Astrocyte (in vitro differentiated cells and primary cell): Measurements from ENCODE around the gene GCNT1.

Source experiments
- EZH2 ChIP-seq: IDR thresholded peaks from 2 replicates; pipeline ENCODE4 v1.6.1; 2012; ENCODE audit warnings: mild to moderate bottlenecking, low read length, inconsistent platforms; ENCODE audit not compliant: insufficient read depth
- TF ChIP-seq, protein P1 (sequence below): IDR thresholded peaks from 2 replicates; pipeline ENCODE4 v1.5.1; 2011; ENCODE audit warnings: low read depth, mild to moderate bottlenecking, inconsistent platforms, low read length, moderate library complexity; ENCODE audit not compliant: insufficient read depth

DNA sequence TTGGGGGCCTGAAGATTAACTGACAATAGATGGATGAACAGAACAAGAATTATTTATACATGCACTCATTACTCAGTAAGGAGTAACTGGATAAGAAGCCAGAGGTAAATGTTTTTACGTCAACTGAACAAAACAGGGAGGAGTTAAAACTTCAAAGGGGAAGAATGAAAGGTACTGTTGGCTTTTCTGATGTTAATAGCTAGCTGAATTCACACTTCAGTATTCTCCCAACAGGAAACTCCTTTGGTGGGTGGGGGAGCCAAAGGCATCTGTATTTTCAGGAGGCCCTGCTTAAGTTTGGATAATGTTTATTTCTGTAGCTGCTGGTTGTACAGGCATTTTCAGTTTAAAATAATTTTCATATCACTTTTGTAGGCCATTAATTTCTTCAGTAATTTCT lies 41.6 kb upstream of the GCNT1 start:
- TF ChIP-seq, protein P1, sequence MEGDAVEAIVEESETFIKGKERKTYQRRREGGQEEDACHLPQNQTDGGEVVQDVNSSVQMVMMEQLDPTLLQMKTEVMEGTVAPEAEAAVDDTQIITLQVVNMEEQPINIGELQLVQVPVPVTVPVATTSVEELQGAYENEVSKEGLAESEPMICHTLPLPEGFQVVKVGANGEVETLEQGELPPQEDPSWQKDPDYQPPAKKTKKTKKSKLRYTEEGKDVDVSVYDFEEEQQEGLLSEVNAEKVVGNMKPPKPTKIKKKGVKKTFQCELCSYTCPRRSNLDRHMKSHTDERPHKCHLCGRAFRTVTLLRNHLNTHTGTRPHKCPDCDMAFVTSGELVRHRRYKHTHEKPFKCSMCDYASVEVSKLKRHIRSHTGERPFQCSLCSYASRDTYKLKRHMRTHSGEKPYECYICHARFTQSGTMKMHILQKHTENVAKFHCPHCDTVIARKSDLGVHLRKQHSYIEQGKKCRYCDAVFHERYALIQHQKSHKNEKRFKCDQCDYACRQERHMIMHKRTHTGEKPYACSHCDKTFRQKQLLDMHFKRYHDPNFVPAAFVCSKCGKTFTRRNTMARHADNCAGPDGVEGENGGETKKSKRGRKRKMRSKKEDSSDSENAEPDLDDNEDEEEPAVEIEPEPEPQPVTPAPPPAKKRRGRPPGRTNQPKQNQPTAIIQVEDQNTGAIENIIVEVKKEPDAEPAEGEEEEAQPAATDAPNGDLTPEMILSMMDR, result no peak
- TF ChIP-seq EZH2, result no peak
